HepG2 (cell line): ENCODE measurements around the gene SREBF1. TPM values are rescaled to one million over a fixed set of nuclear protein-coding genes. Genes with fewer than 3 reads are reported as not detected.

Source experiments
- ADNP ChIP-seq: sonication (generic); formaldehyde crosslinking; IDR thresholded peaks from 2 replicates; pipeline ENCODE4 v1.4.0; 2020; ENCODE audit warnings: missing genetic modification reagents
- CAMTA2 ChIP-seq: sonication (generic); formaldehyde crosslinking; IDR thresholded peaks from 2 replicates; pipeline ENCODE4 v1.4.0; 2020; ENCODE audit warnings: mild to moderate bottlenecking, missing genetic modification reagents, borderline replicate concordance
- CEBPB ChIP-seq: IDR thresholded peaks from 2 replicates; pipeline ENCODE4 v1.6.1; 2011; ENCODE audit warnings: low read depth, low read length, improper control_type of control experiment, borderline replicate concordance
- CHCHD3 ChIP-seq: sonication (generic); formaldehyde crosslinking; IDR thresholded peaks from 2 replicates; pipeline ENCODE4 v1.8.0; 2022; ENCODE audit warnings: mild to moderate bottlenecking, missing genetic modification reagents, moderate library complexity
- FOXK2 ChIP-seq: fragments of 450-650 bp; IDR thresholded peaks from 2 replicates; pipeline ENCODE4 v1.6.1; 2016
- HNRNPK ChIP-seq: fragments of 200-400 bp; formaldehyde crosslinking; IDR thresholded peaks from 2 replicates; pipeline ENCODE4 v1.6.1; 2018; ENCODE audit warnings: low read length, low read depth, moderate library complexity, mild to moderate bottlenecking; ENCODE audit not compliant: poor library complexity, severe bottlenecking
- MED1 ChIP-seq: sonication (generic); formaldehyde crosslinking; IDR thresholded peaks from 2 replicates; pipeline ENCODE4 v1.4.0; 2020; ENCODE audit warnings: missing genetic modification reagents
- MIER3 ChIP-seq: IDR thresholded peaks from 2 replicates; pipeline ENCODE4 v1.6.1; 2016; ENCODE audit warnings: missing compliant biosample characterization, borderline replicate concordance
- RBFOX2 ChIP-seq: fragments of 200-400 bp; formaldehyde crosslinking; IDR thresholded peaks from 2 replicates; pipeline ENCODE4 v1.6.1; 2017; ENCODE audit warnings: low read depth, mild to moderate bottlenecking, low read length
- SP4 ChIP-seq: sonication (generic); formaldehyde crosslinking; IDR thresholded peaks from 2 replicates; pipeline ENCODE4 v1.8.1; 2023; ENCODE audit warnings: mild to moderate bottlenecking, missing genetic modification reagents
- YEATS2 ChIP-seq: sonication (generic); formaldehyde crosslinking; IDR thresholded peaks from 2 replicates; pipeline ENCODE4 v1.4.0; 2020; ENCODE audit warnings: missing genetic modification reagents, borderline replicate concordance
- ZBTB3 ChIP-seq: sonication (generic); formaldehyde crosslinking; IDR thresholded peaks from 2 replicates; pipeline ENCODE4 v1.4.0; 2020; ENCODE audit warnings: low read depth, mild to moderate bottlenecking, moderate library complexity, missing genetic modification reagents, borderline replicate concordance
- ZNF138 ChIP-seq: sonication (generic); formaldehyde crosslinking; IDR thresholded peaks from 2 replicates; pipeline ENCODE4 v1.5.0; 2020; ENCODE audit warnings: mild to moderate bottlenecking, low read depth, missing genetic modification reagents
- ZNF235 ChIP-seq: sonication (generic); formaldehyde crosslinking; IDR thresholded peaks from 2 replicates; pipeline ENCODE4 v1.8.1; 2023; ENCODE audit warnings: mild to moderate bottlenecking, missing genetic modification reagents, borderline replicate concordance
- ZSCAN31 ChIP-seq: sonication (generic); formaldehyde crosslinking; IDR thresholded peaks from 2 replicates; pipeline ENCODE4 v1.5.0; 2020; ENCODE audit warnings: low read depth, mild to moderate bottlenecking, missing genetic modification reagents
- polyA plus RNA-seq, 8 experiments: library from polyadenylated mRNA; depleted of rRNA in 3 of 8; stranded (reverse) in 7 of 8; unstranded in 1 of 8; fragments of >200 nt; fragmentation: Illumina TruSeq in 4 of 8; extraction: Trizol in 4 of 8; gene quantifications; 2 replicates each; pipeline versions ENCODE4 v1.2.1 to v1.2.3, GENCODE V29; 2011 to 2016; ENCODE audit warnings: low read depth in 4 of 8, missing spikeins in 1 of 8, mixed read lengths in 1 of 8; ENCODE audit not compliant: insufficient read depth in 1 of 8
- total RNA-seq, 5 experiments: library from RNA; depleted of rRNA; stranded (reverse); fragments of >200 nt; fragmentation: Illumina TruSeq; extraction: Trizol; gene quantifications; 2 replicates each; pipeline ENCODE4 v1.2.3, GENCODE V29; 2016; ENCODE audit warnings: low read depth in 1 of 5
- TF ChIP-seq, protein P1 (sequence below): sonication (generic); formaldehyde crosslinking; IDR thresholded peaks from 2 replicates; pipeline ENCODE4 v1.4.0; 2020; ENCODE audit warnings: missing genetic modification reagents
- TF ChIP-seq, protein P2 (sequence below): sonication (generic); formaldehyde crosslinking; IDR thresholded peaks from 2 replicates; pipeline ENCODE4 v1.5.0; 2020; ENCODE audit warnings: mild to moderate bottlenecking, missing genetic modification reagents
- TF ChIP-seq, protein P3 (sequence below): sonication (generic); formaldehyde crosslinking; IDR thresholded peaks from 2 replicates; pipeline ENCODE4 v1.4.0; 2020; ENCODE audit warnings: missing genetic modification reagents
- TF ChIP-seq, protein P4 (sequence below): sonication (generic); formaldehyde crosslinking; IDR thresholded peaks from 2 replicates; pipeline ENCODE4 v1.4.0; 2020; ENCODE audit warnings: mild to moderate bottlenecking, missing genetic modification reagents
- TF ChIP-seq, protein P5 (sequence below): sonication (generic); formaldehyde crosslinking; IDR thresholded peaks from 2 replicates; pipeline ENCODE4 v1.8.1; 2023; ENCODE audit warnings: mild to moderate bottlenecking, missing genetic modification reagents, borderline replicate concordance

The SREBF1 gene
- total and polyA plus RNA-seq, 2 of the 13 experiments (the other 11 are each of a cell fraction or from before 2014, with no cell fraction given): 34.3 to 38.0 TPM

DNA sequence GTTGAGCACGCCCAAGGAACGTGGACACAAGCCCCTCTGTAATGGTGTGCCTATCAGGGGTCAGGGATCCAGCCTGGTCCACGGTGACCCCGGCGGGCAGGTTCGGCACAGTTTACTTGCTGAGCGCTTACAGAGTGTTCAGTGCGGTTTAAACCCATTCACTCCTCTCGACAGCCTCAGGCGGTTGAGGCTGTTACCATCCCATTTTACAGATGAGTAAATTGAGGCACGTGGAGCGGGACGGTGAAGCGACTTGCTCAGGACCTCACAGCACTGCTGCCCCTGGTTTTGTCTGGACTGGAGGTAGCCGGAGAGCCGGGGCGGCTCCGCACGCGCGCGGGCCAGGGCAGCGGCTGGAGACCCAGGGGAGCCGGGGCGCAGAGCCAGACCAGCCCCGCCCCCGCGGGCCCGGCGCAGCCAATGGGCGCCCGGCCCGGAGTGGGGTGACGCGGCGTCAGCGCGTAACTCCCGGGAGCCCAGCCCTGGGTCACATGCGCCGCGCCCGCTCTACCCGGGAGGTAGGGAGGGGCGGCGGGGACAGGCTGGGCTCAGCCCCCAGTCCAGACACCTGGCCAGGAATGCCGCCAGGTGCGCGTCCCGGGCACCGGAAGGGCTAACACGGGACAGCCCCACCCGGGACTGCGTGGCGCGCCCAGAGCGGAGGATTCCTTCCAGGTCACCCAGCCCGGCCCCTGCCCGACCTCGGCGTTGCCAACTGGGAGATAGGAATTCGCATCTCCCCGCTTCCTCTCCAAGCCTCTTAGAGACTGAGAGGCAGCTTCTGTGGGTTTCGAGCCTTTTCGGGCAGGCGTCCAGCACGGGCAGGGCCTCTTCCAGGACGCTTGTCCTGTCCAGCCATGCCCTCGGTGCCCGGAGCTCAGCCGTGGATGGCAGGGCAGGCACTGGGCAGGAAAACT is 3.3 kb upstream of the SREBF1 start (continued):
- TF ChIP-seq, protein P1, sequence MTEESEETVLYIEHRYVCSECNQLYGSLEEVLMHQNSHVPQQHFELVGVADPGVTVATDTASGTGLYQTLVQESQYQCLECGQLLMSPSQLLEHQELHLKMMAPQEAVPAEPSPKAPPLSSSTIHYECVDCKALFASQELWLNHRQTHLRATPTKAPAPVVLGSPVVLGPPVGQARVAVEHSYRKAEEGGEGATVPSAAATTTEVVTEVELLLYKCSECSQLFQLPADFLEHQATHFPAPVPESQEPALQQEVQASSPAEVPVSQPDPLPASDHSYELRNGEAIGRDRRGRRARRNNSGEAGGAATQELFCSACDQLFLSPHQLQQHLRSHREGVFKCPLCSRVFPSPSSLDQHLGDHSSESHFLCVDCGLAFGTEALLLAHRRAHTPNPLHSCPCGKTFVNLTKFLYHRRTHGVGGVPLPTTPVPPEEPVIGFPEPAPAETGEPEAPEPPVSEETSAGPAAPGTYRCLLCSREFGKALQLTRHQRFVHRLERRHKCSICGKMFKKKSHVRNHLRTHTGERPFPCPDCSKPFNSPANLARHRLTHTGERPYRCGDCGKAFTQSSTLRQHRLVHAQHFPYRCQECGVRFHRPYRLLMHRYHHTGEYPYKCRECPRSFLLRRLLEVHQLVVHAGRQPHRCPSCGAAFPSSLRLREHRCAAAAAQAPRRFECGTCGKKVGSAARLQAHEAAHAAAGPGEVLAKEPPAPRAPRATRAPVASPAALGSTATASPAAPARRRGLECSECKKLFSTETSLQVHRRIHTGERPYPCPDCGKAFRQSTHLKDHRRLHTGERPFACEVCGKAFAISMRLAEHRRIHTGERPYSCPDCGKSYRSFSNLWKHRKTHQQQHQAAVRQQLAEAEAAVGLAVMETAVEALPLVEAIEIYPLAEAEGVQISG (CRISPR knock-in tag): peak; percentile 81
- TF ChIP-seq YEATS2 (CRISPR knock-in tag): 0 out of 2 replicates have a peak, but pooled peaks have one; percentile 16
- TF ChIP-seq FOXK2: no peak
- peak; percentile 80; the same call in 1 of the 2 replicates for TF ChIP-seq ZSCAN31
- 0 out of 2 replicates have a peak, but pooled peaks have one; percentile 53 for TF ChIP-seq ZBTB3 (CRISPR knock-in tag)
- TF ChIP-seq ADNP (CRISPR knock-in tag): peak; percentile 99
- TF ChIP-seq, protein P2, sequence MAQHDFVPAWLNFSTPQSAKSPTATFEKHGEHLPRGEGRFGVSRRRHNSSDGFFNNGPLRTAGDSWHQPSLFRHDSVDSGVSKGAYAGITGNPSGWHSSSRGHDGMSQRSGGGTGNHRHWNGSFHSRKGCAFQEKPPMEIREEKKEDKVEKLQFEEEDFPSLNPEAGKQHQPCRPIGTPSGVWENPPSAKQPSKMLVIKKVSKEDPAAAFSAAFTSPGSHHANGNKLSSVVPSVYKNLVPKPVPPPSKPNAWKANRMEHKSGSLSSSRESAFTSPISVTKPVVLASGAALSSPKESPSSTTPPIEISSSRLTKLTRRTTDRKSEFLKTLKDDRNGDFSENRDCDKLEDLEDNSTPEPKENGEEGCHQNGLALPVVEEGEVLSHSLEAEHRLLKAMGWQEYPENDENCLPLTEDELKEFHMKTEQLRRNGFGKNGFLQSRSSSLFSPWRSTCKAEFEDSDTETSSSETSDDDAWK: no peak
- TF ChIP-seq MED1 (CRISPR knock-in tag): peak; percentile 72
- TF ChIP-seq ZNF235 (CRISPR knock-in tag): peak; percentile 37; the same call in 1 of the 2 replicates
- TF ChIP-seq, protein P3, sequence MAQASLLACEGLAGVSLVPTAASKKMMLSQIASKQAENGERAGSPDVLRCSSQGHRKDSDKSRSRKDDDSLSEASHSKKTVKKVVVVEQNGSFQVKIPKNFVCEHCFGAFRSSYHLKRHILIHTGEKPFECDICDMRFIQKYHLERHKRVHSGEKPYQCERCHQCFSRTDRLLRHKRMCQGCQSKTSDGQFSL: 0 out of 2 replicates have a peak, but pooled peaks have one; percentile 31
- TF ChIP-seq MIER3 (CRISPR knock-in tag): peak; percentile 35; the same call in 1 of the 2 replicates
- TF ChIP-seq, protein P4, sequence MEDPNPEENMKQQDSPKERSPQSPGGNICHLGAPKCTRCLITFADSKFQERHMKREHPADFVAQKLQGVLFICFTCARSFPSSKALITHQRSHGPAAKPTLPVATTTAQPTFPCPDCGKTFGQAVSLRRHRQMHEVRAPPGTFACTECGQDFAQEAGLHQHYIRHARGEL: peak; percentile 58; the same call in 1 of the 2 replicates
- peak; percentile 70; the same call in 1 of the 2 replicates for TF ChIP-seq CAMTA2 (CRISPR knock-in tag)
- TF ChIP-seq ZNF138: 0 out of 2 replicates have a peak, but pooled peaks have one; percentile 18
- TF ChIP-seq CHCHD3: no peak
- TF ChIP-seq RBFOX2: peak; percentile 97
- no peak for TF ChIP-seq CEBPB
- TF ChIP-seq HNRNPK: peak; percentile 66
- TF ChIP-seq SP4 (CRISPR knock-in tag): peak; percentile 92
- TF ChIP-seq, protein P5, sequence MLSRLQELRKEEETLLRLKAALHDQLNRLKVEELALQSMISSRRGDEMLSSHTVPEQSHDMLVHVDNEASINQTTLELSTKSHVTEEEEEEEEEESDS (CRISPR knock-in tag): no peak
- TF ChIP-seq, all 625 proteins: peak for 282
